Stimulated activated CD4-positive, alpha-beta T cell treated with anti-CD3 and anti-CD28 coated beads, Interleukin-12 subunit alpha, Interleukin-12 subunit beta, amount 100 ng/mL, for 24 hours (primary cell): ENCODE measurements around the gene SH3GL2.

ENCODE experiments used
- DNase-seq, 2 experiments: peaks; one replicate each; pipeline ENCODE4 v3.0.0-alpha.2; 2020; ENCODE audit warnings: low read depth in 2 of 2

SH3GL2 gene

GRCh38 chr9:17578911-17579793 is at the start of gene SH3GL2:
SH3GL2 (plus strand) TSS chr9:17579066.
- no peak for DNase-seq

DNA sequence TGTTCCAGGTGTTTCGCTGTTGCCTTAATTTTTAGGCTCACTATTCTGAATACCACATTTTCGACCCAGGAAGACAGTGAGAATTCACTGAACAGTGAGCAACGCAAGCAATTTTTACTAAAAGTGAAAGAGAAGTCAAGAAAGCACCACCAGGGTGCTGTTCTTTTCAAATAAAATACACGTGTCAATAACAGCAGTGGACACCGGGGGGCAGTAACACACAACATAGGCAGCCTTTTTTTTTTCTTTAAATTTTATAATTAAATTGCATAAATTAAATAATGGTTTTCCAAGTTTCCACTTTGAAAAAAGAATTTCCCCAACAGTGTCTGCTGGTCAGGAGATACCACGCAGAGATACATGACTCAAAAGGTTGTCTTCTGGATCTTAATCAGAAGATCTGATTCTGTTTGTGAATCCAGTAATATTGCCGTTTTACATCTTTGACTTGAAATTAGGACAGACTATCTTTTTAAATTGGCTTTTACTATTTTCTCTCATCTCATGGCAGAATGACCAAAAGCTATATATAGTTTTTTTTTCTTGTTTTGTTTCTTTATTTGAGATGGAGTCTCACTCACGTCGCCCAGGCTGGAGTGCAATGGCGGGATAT is 47.1 kb upstream of the SH3GL2 start:
- peak in 1 of 2 experiments; percentile 11 for DNase-seq

- no peak for DNase-seq
Observed at GRCh38 chr9:17532461-17532860, 46.4 kb upstream of the SH3GL2 start.

DNA sequence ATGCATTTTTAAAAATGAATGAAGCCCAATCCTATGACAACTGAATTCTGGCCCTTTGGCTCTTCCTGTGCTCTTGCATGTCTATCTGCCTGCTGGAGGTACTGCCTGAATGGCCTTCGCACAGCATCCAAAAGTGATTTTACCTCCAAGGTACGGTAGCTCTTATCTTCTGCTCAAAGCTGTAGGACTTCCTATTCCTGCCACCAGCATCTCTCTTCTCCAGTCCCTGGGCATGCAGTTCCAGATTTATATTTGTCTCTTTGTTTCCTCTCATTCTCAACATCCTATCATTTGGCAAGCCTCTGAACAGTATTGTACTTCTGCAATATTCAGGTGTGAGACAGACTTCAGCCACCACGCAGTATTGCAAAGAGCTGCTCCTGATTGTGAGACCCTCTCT is 43.7 kb upstream of the SH3GL2 start:
- DNase-seq: no peak

DNA sequence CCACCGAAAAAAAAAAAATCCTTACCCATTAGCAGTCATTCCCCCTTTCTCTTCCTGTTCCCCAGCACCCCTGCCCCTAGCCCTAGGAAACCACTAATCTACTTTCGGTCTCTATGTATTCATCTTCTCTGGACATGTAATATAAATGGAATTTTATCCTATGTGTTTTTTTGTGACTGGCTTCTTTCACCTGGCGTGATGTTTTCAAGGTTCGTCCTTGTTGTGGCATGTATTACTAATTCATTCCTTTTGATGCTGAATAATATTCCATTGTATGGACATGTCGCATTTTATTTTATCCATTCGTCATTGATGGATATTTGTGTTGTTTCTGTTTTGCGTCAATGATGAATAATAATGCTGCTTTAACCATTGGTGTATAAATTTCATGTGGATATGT is 42.8 kb upstream of the SH3GL2 start:
- no peak for DNase-seq

DNA sequence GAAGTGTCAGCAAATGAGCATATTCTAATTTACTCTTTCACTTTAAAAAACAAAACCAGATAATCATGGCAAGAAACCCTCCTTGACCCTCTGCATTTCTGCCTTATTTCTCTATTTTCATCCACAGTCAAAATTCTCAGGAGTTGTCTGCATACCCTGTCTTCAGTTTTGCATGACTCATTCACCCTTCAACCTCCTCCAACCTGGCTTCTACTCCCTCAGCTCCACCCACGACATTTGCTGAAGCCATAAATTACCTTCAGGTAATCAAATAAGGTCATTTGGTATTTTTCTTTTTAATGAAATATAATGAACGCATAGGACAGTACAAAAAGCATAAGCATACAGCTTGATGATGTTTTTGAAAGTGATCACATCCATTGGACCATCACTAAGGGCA is 27.8 kb upstream of the SH3GL2 start:
- no peak for DNase-seq

DNA sequence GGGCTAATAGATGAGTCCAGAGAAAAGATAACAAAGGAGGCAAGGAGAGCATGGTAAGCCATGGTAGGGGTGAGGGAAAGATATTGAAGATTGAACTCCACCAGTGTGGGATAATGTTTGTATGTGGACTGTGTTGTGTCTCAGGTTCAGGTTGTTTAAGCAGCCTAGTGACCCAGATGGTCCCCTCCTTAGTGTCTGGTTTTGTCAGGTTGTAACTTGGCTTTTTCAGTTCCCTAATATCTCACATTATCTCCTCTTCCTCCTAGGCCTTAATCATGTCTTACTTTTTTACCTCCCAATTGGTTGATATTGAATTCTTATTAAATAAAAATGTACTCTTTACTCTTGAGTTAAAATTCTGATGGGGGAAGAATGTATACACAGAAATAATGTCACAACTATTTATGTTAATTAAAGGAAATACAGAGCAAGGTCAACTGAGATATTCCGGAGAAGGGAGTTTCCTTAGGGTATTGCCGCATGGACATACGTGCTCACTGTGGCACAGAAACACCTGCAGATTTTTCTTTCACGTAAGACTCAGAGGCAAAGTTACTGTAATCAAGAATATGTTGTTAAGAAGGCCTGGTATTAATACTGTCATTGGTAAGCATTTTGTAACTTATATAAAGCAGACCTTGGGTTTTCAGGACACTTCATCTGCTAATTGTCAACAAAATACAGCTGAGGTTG is 23.4 kb upstream of the SH3GL2 start:
- no peak for DNase-seq

- no peak for DNase-seq
Observed at GRCh38 chr9:17556255-17556654, 22.6 kb upstream of the SH3GL2 start.

- DNase-seq: no peak
Observed at GRCh38 chr9:17556935-17557334, 21.9 kb upstream of the SH3GL2 start.

DNA sequence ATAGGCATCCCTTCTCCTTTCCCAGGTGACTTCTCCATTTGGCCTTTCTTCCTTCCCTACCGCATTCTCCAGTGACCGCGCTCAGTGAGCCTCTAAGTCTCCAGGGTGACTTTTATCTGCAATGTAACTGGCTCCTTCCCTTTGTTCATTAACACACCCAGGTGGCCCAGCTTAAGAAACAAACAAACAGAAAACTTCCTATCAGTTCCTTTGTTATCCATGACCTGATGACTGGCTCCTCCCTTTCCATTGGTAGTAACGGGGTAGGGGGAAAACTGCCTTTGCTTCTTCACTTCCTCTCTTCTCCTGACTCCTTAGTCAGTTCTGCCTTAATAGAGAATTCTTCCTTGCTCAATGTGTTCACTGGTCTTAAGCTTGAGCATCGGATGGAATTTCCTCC is 7.0 kb upstream of the SH3GL2 start:
- no peak for DNase-seq

DNA sequence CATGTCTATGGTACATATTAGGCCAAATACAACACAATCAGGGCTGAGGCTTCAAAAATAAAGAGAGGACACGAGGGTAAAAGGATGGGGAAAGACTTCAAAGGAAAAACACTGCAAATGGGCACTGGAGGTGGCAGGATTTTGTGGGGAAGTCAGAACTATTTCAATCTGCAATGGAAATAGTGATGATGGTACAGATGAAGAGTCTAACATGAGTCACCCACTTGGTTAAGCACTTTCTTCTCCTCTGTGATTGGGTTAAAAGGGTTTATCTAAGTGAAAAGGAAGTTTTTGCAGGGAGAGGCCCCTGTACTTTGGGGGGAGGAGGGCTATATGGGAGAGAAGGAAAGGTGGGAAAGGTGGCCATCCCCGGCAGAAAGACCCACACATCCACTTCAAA is 4.5 kb upstream of the SH3GL2 start:
- no peak for DNase-seq

- no peak for DNase-seq
Observed at GRCh38 chr9:17578577-17578910, 322 bp upstream of the SH3GL2 start.

GRCh38 chr9:17580119-17580518 is 1.3 kb downstream of the SH3GL2 start:
- DNase-seq: no peak

DNA sequence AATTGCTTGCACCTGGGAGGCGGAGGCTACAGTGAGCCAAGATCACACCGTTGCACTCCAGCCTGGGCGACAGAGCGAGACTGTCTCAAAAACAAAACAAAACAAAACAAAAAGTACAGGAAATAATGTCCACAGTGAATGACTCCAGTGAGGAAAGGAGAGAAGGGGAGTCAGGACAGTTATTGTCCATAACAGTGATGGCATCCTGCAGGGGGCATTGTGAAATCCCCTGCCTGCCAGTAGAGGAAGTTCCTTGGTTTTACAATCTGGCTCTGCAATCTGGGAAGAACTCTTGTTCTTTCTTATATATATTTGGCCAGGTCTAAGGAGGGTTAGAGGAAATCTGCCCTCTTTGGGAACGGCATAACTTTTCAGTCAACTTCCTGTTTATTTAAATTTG is 8.2 kb downstream of the SH3GL2 start:
- no peak for DNase-seq

- DNase-seq: no peak
Observed at GRCh38 chr9:17588395-17588794, 9.5 kb downstream of the SH3GL2 start.

GRCh38 chr9:17588941-17589340 is 10.1 kb downstream of the SH3GL2 start:
- no peak for DNase-seq

- DNase-seq: no peak
Observed at GRCh38 chr9:17589771-17590170, 10.9 kb downstream of the SH3GL2 start.

- no peak for DNase-seq
Observed at GRCh38 chr9:17594961-17595360, 16.1 kb downstream of the SH3GL2 start.

DNA sequence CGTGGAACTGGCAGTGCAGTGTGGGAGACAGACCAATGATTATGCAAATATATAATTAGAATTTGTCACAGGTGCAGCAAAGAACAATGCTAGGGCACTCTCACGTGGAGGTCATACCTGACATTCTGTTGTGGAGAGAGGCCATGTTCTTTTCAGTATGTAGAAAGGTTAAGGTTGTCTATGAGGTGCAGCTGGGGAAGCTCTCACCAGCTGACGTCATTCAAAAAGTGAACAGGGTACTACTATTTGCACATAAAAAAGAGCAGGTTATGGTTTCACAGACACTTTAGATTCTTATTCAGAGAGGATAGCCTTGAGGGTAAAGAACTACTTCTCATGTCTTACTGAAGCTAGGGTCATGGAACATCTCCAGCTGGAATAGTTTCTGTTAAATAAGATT is 19.1 kb downstream of the SH3GL2 start:
- DNase-seq: no peak

GRCh38 chr9:17600962-17601593 is 22.2 kb downstream of the SH3GL2 start:
- DNase-seq: no peak

DNA sequence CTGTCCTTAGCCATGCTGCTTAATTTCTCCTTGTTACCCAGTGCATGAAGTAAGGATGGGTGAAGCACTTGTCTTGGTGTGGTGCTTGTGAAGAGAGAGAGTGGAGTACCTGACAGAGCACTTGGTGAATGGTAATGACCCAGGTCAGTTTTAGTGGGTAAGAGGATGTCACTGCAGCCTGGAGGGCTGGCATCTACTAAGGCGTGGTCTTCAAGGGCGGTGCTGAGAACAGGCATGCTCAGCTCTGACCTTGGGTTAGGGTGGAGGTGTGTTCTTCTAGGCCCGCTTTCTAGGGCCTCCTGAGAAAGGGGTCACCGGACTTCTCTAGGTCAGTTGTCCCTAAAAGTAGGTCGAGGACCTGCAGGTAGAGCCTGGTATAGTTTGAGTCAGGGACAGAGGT is 25.7 kb downstream of the SH3GL2 start:
- DNase-seq: no peak

DNA sequence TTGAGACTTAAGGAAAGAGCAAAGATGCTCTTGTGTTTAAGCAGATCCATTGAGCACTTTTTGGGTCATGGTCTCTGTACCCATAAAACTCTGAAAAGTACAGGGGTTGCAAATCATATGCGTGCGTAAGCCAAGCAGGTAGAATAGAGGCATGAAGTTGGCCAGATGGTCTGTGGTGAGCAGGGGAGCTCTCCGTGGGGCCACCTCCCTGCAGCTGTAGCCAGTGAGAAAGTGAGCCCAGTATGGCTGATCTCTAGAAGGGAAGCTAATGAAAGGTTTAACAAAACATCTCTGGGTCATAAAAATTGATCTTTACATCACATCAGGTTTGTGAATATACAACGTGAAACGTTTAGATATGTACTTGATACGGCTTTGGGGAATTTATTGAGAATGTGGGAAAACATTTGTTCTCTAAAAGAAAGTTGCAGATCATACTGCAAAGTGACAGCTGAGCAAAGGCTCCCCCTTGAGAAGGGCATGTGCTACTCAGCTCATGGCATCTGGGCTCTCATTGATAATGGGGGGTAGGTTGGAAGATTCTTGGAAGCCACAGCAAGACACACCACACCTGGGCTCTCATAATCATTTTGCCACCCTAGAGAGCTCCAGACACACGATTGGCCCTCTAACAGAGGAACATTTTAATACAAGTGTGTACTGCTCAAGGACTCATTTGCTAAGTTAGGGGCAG is 30.6 kb downstream of the SH3GL2 start:
- no peak for DNase-seq
